K562 (cell line): ENCODE measurements around the gene FZD1. TPM values are rescaled to one million over a fixed set of nuclear protein-coding genes. Genes with fewer than 3 reads are reported as not detected.

Experiments used
- CBX8 ChIP-seq: fragments of 200-600 bp; sonication (generic); IDR thresholded peaks from 2 replicates; pipeline ENCODE4 v1.6.1; 2012; ENCODE audit warnings: borderline replicate concordance, mixed run types, low read depth, mild to moderate bottlenecking, moderate library complexity, mixed read lengths, low read length, control low read depth, inconsistent platforms; ENCODE audit not compliant: poor library complexity, severe bottlenecking; ENCODE audit errors: extremely low read depth
- IRF2 ChIP-seq: sonication (generic); formaldehyde crosslinking; IDR thresholded peaks from 2 replicates; pipeline ENCODE4 v1.8.1; 2022; ENCODE audit warnings: mild to moderate bottlenecking, missing genetic modification reagents
- PATZ1 ChIP-seq: fragments of 250-450 bp; sonication (Bioruptor Pico); IDR thresholded peaks from 2 replicates; pipeline ENCODE4 v1.5.0; 2020; ENCODE audit warnings: mild to moderate bottlenecking, borderline replicate concordance
- RBM39 ChIP-seq: fragments of 200-400 bp; formaldehyde crosslinking; optimal IDR thresholded peaks from 2 replicates; pipeline ENCODE3; 2018; ENCODE audit warnings: low read depth, low read length
- STAT6 ChIP-seq: sonication (generic); formaldehyde crosslinking; IDR thresholded peaks from 2 replicates; pipeline ENCODE4 v1.8.1; 2023; ENCODE audit warnings: mild to moderate bottlenecking, missing genetic modification reagents
- XRCC3 ChIP-seq: fragments of 450-650 bp; IDR thresholded peaks from 2 replicates; pipeline ENCODE4 v1.6.1; 2017; ENCODE audit warnings: mild to moderate bottlenecking, moderate library complexity
- ZBTB34 ChIP-seq: fragments of 250-450 bp; sonication (Bioruptor Pico); IDR thresholded peaks from 2 replicates; pipeline ENCODE4 v1.8.0; 2021; ENCODE audit warnings: mild to moderate bottlenecking, moderate library complexity
- polyA plus RNA-seq, 8 experiments: library from polyadenylated mRNA; depleted of rRNA in 4 of 8; stranded (reverse) in 5 of 8; unstranded in 3 of 8; fragments of >200 nt; fragmentation: Nextera tagmentation in 2 of 8; fragmentation: Illumina TruSeq in 1 of 8; extraction: Ambion mirVana in 2 of 8; extraction: Trizol in 1 of 8; gene quantifications; 2 replicates each; pipeline versions ENCODE4 v1.2.1 to v1.2.3, GENCODE V29; 2011 to 2014; ENCODE audit warnings: inconsistent platforms in 1 of 8, missing spikeins in 1 of 8
- total RNA-seq, 7 experiments: library from RNA; depleted of rRNA in 6 of 7; stranded (reverse); fragments of >200 nt in 6 of 7; fragmentation: Illumina TruSeq in 2 of 7; extraction: Trizol in 2 of 7; gene quantifications; 2 replicates each; pipeline versions ENCODE4 v1.2.1 to v1.2.3, GENCODE V29; 2011 to 2021; ENCODE audit warnings: low replicate concordance in 1 of 7

Gene FZD1
- total and polyA plus RNA-seq, 9 of the 15 experiments (the other 6 are each of a cell fraction or from before 2014, with no cell fraction given): 0.25 to 5.1 (median 1.8) TPM

GRCh38 chr7:91293136-91293535, 28.9 kb downstream of the FZD1 start (continued):
- TF ChIP-seq PATZ1 (CRISPR knock-in tag): no peak
- no peak for TF ChIP-seq ZBTB34 (CRISPR knock-in tag)
- no peak for TF ChIP-seq IRF2
- TF ChIP-seq RBM39: no peak
- no peak for TF ChIP-seq XRCC3
- TF ChIP-seq STAT6 (CRISPR knock-in tag): no peak
- no peak for TF ChIP-seq CBX8
